Hepatocyte (in vitro differentiated cells): ENCODE data around the gene TMC2. TPM values are rescaled to one million over a fixed set of nuclear protein-coding genes. Genes with fewer than 3 reads are reported as not detected.

Experiments used
- DNase-seq: peaks from one replicate; pipeline ENCODE4 v3.0.0-alpha.2; 2016; ENCODE audit warnings: low spot score
- H2AFZ ChIP-seq: fragments of 200-600 bp; sonication (generic); 2 replicates; pipeline ENCODE4 v1.6.0; 2016; ENCODE audit warnings: antibody characterized with exemption, mild to moderate bottlenecking
- H3K27ac ChIP-seq: fragments of 200-600 bp; sonication (generic); 2 replicates; pipeline ENCODE4 v1.5.1; 2016; ENCODE audit warnings: mild to moderate bottlenecking
- H3K27me3 ChIP-seq: fragments of 200-600 bp; sonication (generic); 2 replicates; pipeline ENCODE4 v1.6.1; 2016
- H3K36me3 ChIP-seq: fragments of 200-600 bp; sonication (generic); replicated peaks from 2 replicates; pipeline ENCODE4 v1.5.1; 2016; ENCODE audit warnings: low read depth; ENCODE audit not compliant: insufficient read depth
- H3K4me1 ChIP-seq: fragments of 200-600 bp; sonication (generic); 2 replicates; pipeline ENCODE4 v1.5.1; 2016; ENCODE audit warnings: mild to moderate bottlenecking, moderate library complexity; ENCODE audit not compliant: insufficient read depth
- H3K4me2 ChIP-seq: fragments of 200-600 bp; sonication (generic); 2 replicates; pipeline ENCODE4 v1.6.0; 2016
- H3K4me3 ChIP-seq: fragments of 200-600 bp; sonication (generic); 2 replicates; pipeline ENCODE4 v1.5.1; 2016; ENCODE audit warnings: mild to moderate bottlenecking
- H3K79me2 ChIP-seq: fragments of 200-600 bp; sonication (generic); 2 replicates; pipeline ENCODE4 v1.6.0; 2017; ENCODE audit warnings: mild to moderate bottlenecking
- H3K9me2 ChIP-seq: fragments of 200-600 bp; sonication (generic); replicated peaks from 2 replicates; pipeline ENCODE4 v1.6.0; 2017; ENCODE audit warnings: mild to moderate bottlenecking; ENCODE audit not compliant: insufficient read depth
- H3K9me3 ChIP-seq: fragments of 200-600 bp; sonication (generic); 2 replicates; pipeline ENCODE4 v1.5.1; 2016; ENCODE audit warnings: low read depth, mild to moderate bottlenecking
- H4K20me1 ChIP-seq: fragments of 200-600 bp; sonication (generic); 2 replicates; pipeline ENCODE4 v1.6.0; 2016; ENCODE audit warnings: mild to moderate bottlenecking; ENCODE audit not compliant: insufficient read depth, poor library complexity, severe bottlenecking
- EZH2 ChIP-seq: fragments of 200-600 bp; sonication (generic); IDR thresholded peaks from 2 replicates; pipeline ENCODE4 v1.6.1; 2016; ENCODE audit warnings: antibody characterized with exemption, mild to moderate bottlenecking, borderline replicate concordance
- EZH2phosphoT487 ChIP-seq: fragments of 200-600 bp; sonication (generic); IDR thresholded peaks from one replicate; pipeline ENCODE4 v1.6.1; 2018; ENCODE audit warnings: antibody characterized with exemption, mild to moderate bottlenecking, low read depth, moderate library complexity; ENCODE audit not compliant: unreplicated experiment, severe bottlenecking
- WGBS: methylation state at CpG from one replicate; pipeline ENCODE4 v1.1.6; 2016; ENCODE audit warnings: low lambda C conversion rate; ENCODE audit errors: missing lambda C conversion rate; 5-methylcytosine and 5-hydroxymethylcytosine counted together
- polyA plus RNA-seq: library from polyadenylated mRNA; unstranded; fragments of >200 nt; fragmentation: Nextera tagmentation; extraction: Ambion mirVana; gene quantifications from 2 replicates; pipeline ENCODE4 v1.2.1, GENCODE V29; 2016
- total RNA-seq: library from RNA; depleted of rRNA; stranded (reverse); fragments of >200 nt; gene quantifications from 2 replicates; pipeline ENCODE4 v1.2.3, GENCODE V29; 2014
- TF ChIP-seq, protein P1 (sequence below): fragments of 200-600 bp; sonication (generic); IDR thresholded peaks from 2 replicates; pipeline ENCODE4 v1.5.1; 2016; ENCODE audit warnings: antibody characterized with exemption, mild to moderate bottlenecking; ENCODE audit not compliant: poor library complexity

TMC2 gene
- total and polyA plus RNA-seq, 2 experiments from 2014 or later, result not detected

DNA sequence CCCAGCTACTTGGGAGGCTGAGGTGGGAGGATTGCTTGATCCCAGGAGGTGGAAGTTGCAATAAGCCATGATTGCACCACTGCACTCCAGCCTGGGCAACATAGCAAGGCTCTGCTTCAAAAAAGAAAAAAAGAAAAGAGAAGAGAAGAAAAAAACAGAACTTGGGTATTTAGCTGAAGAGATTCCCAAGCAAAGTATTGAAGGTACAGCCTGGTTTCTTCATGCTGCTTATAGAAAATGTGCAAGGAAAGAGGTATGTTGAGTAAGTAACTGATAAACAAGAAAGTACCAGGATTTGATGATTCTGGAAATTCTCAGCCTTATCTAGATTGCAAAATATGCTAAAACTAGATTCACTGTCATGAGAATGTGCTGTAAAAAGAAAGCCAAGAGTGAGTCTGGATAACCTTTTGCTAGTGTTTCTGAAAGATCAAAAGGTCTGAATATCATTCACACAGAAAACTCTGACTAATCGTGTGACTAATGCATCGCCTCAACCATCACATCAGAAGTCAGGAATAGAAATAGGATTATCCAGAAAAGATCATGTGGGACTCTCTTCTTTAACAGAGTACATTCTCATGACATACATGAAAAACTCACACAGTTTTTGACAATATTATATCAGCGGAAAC, 83.7 kb downstream of the TMC2 start:
- no peaks in the 10 kb centered on the region for H3K79me2 ChIP-seq
- H3K36me3 ChIP-seq, result no peaks in the 10 kb centered on the region
- 82% methylated on average over 3 of the region's 3 CpGs for WGBS
- H3K4me1 ChIP-seq, result no peaks in the 10 kb centered on the region
- TF ChIP-seq, protein P1, sequence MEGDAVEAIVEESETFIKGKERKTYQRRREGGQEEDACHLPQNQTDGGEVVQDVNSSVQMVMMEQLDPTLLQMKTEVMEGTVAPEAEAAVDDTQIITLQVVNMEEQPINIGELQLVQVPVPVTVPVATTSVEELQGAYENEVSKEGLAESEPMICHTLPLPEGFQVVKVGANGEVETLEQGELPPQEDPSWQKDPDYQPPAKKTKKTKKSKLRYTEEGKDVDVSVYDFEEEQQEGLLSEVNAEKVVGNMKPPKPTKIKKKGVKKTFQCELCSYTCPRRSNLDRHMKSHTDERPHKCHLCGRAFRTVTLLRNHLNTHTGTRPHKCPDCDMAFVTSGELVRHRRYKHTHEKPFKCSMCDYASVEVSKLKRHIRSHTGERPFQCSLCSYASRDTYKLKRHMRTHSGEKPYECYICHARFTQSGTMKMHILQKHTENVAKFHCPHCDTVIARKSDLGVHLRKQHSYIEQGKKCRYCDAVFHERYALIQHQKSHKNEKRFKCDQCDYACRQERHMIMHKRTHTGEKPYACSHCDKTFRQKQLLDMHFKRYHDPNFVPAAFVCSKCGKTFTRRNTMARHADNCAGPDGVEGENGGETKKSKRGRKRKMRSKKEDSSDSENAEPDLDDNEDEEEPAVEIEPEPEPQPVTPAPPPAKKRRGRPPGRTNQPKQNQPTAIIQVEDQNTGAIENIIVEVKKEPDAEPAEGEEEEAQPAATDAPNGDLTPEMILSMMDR, result no peak
- TF ChIP-seq EZH2phosphoT487 (no peak), EZH2 (no peak)
- H4K20me1 ChIP-seq, result no peaks in the 10 kb centered on the region
- H3K9me2 ChIP-seq, result no peaks in the 10 kb centered on the region
- no peak overlapping the region for H3K27ac ChIP-seq
- DNase-seq, result no peak
- H3K4me2 ChIP-seq, result no peak overlapping the region
- peaks cover 7% of the 10 kb centered on the region for H3K27me3 ChIP-seq
- no peaks in the 10 kb centered on the region for H3K9me3 ChIP-seq
- H2AFZ ChIP-seq, result no peak overlapping the region
- H3K4me3 ChIP-seq, result no peak overlapping the region

- Histone ChIP-seq H3K4me3 (no peak overlapping the region), H3K9me3 (no peaks in the 10 kb centered on the region), H3K79me2 (no peaks in the 10 kb centered on the region), H3K27ac (no peak overlapping the region), H2AFZ (no peak overlapping the region), H3K4me2 (no peak overlapping the region), H3K9me2 (no peaks in the 10 kb centered on the region), H3K4me1 (no peaks in the 10 kb centered on the region), H3K36me3 (no peaks in the 10 kb centered on the region), H3K27me3 (no peaks in the 10 kb centered on the region), H4K20me1 (no peaks in the 10 kb centered on the region)
- TF ChIP-seq, protein P1, result no peak
- no peak for TF ChIP-seq EZH2phosphoT487
- TF ChIP-seq EZH2, result no peak
- 72% methylated on average over 4 of the region's 4 CpGs for WGBS
- no peak for DNase-seq
These were observed 87.8 kb downstream of the TMC2 start for GRCh38 chr20:2624190-2624589.

DNA sequence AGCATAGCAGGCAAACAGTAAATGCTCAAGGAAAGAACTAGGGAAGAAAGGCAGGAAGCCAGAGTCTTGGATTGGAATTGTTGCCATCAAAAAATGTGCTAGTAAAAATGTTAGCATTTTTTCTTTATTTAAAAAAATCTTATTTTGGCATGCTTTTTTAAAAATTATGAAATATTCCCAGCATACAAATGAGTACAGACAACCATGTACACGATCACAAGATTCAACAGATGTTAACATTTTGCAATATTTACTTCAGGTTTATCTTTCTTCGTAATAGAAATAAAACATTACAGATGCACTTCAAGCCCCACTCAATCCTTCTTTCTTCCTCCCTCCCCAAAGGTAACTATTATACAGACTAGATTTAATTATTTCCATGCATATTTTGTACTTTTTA, 88.7 kb downstream of the TMC2 start:
- Histone ChIP-seq H3K36me3 (no peaks in the 10 kb centered on the region), H3K4me2 (no peak overlapping the region), H3K9me2 (no peaks in the 10 kb centered on the region), H2AFZ (no peak overlapping the region), H3K27me3 (no peaks in the 10 kb centered on the region), H3K4me1 (no peaks in the 10 kb centered on the region), H3K4me3 (no peak overlapping the region), H3K27ac (no peak overlapping the region), H4K20me1 (no peaks in the 10 kb centered on the region), H3K9me3 (no peaks in the 10 kb centered on the region), H3K79me2 (no peaks in the 10 kb centered on the region)
- DNase-seq, result no peak
- 35% methylated on average over 2 of the region's 2 CpGs for WGBS
- TF ChIP-seq, protein P1, result no peak
- TF ChIP-seq EZH2 (no peak), EZH2phosphoT487 (no peak)
